T1000 (cell line): Measurements from ENCODE around the gene LRRC52.

Experiments used
- DNase-seq: peaks from one replicate; lab custom pipeline; 2025; ENCODE audit warnings: mixed read lengths; lab: John Stamatoyannopoulos, UW

LRRC52 gene, protein sequence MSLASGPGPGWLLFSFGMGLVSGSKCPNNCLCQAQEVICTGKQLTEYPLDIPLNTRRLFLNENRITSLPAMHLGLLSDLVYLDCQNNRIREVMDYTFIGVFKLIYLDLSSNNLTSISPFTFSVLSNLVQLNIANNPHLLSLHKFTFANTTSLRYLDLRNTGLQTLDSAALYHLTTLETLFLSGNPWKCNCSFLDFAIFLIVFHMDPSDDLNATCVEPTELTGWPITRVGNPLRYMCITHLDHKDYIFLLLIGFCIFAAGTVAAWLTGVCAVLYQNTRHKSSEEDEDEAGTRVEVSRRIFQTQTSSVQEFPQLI

DNA sequence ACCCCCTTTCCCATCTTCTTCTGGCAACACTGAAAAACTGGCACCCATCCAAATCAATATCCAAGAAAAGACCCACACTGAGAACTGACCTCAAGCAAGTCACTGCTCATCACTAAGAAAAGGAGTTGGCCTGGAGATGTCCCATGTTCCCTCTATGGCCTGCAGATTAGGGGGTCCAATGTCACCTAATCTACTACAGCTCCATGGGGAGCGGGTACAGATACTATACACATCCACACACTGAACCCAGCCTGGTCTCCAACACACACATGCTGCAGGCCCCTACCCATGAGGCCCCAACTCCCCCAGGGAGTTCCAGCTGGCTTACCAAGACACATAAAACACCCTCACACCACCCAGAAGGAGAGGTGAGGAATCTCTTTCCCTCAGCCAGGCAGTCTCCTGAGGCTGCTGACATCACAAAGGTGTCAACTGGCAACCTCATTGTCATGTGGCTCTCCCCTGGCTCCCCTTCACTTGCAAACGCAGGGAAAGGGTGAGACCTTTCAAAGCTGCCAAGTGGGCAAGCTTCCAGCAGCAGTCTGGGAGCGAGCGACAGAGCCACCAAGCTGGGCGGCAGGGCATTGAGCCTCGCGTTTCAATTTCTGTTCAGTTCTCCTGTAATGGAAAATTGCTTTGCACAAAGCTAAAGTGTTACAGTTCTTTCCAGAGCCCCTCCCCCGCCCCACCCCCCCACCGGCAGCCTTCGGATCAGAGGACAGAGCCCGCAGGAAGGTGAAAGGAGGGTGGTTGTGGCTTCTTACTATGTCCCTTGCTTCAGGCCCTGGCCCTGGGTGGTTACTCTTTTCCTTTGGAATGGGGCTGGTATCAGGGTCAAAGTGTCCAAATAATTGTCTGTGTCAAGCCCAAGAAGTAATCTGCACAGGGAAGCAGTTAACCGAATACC, at the start of gene LRRC52:
TSS of gene LRRC52 (plus strand) at position 469 of the 907 bp plus-strand sequence. CDS start at position 766, 297 bp downstream.
- DNase-seq = no peak

DNA sequence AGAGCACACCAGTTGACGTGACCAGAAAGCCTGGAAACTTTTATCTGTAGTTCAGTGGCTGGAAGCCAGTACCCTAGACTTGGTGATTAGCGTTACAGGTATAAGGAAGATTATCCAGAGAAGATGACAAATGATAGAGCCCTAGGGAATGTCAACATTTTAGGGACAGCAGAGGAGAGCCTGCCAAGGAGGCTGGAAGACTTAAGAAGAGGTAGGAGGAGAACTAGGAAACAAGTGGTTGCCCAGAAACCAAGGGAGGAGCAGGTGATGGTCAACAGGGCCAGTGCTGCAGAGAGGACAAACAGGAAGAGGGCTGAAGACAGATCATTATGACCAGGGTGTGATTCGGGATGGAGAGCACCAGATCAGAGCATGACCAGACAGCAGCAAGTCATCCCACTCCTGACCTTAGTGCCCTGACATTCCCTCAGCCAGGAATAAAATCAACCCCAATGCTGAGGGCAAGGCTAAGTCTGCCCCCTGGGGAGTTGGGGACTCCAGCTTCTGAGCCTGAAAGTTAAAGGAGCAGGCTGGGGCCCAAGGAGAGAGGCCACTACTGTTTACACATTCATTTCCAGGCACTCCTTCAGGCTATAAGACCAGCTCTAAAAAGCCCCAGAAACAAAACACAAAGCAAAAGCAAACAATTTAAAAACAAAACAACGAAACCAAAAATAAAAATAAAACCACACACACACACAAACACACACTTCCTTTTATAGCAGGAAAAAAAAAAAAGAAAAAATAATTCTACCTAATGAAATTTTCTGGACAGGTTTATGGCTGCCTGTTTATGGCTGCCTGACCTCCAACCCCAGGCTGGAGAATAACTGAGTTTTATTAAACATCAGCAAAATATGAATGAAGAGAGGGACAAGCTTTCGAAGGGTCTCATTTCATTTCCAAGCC, 48.6 kb upstream of the LRRC52 start:
- no peak for DNase-seq

DNA sequence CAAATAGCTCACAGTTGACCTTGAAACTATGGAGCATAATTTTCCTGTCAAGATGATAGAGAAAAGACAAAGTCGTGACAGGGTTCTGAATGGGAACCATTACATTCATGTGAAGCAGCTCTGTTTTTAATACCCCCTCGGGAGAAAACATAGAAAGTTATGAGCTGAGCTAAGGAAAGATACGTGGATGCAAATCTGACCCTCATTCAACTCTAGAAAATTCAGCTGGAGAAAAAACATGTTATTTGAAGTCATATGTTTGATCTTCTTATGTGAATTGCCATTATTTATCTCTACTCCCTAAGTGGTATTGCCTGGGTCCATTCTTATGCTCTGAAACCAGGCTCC, 48.0 kb upstream of the LRRC52 start:
- no peak for DNase-seq

DNA sequence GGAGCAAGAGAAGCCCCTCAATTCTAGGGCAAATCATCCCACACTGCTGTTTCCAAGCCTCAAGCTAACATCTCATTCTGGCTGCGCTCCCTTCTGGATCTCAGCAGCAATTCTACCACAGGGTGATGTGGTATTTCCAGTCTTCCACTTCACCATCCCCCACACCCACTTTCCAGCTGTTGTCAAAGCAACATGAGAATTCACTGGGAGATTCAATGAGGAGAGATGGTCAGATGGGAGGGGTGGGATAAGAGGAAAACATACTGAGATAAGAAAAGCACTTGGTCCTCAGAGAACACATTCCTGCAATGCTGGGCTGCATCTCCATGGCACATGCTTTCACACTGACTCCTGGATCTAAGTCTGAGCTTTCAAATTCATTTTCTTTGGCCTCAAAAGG, 47.3 kb upstream of the LRRC52 start:
- DNase-seq = no peak

DNA sequence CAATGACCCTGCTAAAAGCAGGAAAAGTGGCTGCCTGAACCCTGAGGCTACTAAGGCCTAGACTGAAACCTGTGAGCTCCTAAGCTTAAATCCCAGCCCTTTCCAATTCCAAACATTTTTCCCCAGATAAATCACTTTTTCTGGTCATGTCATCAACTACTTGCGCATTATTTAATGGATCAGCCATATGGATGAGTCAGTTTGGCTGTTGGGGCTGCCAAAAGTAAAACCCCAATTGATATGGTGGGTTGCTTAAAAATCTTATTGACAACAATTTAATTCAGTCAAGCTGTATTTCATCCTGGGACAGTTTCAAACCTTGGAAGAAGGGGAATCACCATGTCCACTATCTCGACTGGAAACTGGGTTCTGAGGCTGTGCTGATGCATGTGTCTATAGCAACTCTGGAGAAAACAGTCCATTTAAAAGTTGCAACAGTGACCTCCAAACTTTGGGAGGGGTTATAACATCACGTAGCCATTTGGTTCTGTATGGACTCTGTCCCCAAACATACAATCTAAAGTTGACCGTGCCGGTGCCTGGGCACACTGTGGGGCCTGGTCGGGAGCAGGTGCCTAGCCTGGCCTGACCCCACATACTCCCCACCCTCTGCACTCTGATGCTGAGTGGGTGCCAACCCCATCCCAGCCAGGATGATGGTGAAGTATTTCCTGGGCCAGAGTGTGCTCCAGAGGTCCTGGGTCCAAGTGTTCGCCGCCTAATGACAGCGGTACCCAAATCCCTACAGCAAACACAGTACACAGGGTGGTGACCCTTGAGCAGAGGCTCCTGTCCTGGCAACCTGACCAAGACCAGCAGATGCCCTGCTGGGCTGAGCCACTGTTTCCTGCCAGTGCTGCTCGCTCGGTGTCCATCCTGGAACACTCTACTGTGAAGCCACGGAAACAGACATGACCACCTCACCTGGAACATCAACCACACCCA, 46.5 kb upstream of the LRRC52 start:
- DNase-seq = no peak

DNA sequence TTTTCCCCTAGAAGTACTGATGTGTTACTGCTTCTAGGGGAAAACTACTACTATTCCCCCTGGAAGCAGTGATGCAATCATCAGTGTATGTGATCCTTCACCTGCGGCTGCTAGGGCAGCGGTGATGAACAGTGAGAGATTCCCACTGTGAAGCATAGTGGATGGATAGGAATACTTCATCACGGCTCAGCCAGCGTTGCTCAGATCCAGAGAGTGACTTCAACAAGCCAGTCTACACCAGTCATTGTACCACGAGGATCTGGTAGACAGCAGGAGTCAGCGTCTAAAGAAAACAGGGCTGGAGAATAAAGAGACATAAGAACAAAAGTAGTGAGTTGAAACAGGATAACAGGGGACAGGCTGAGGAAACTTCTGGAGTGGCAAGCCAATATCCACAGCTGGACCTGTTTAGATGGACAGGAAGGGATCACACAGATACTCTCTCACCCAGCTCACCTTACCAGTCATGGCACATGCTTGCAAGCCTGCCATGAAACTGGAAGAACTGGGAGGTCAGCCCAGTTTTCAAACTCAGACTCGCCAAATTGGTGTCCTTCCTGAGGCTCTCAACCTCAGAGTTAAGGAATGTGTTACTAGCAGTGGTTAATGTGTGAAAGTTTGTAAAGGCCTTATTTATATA, 42.4 kb upstream of the LRRC52 start:
- DNase-seq = no peak

DNA sequence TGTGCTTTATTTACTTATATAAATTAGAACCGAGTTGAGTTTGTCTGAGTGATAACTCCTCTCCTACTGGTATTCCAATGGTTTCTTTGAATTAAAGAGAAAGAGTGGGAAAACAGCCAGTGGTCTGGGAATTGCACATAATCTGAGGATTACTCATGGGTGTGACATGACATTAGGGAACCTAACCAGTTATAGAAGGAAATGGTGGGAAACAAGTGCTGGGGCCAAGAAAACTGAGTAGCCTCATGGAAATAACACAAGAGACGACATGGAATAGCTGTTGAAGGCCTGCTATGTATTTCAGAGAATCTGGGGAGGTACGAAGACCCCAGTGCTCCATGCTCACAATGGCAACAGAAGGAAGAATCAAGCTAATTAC, 41.8 kb upstream of the LRRC52 start:
- no peak for DNase-seq

DNA sequence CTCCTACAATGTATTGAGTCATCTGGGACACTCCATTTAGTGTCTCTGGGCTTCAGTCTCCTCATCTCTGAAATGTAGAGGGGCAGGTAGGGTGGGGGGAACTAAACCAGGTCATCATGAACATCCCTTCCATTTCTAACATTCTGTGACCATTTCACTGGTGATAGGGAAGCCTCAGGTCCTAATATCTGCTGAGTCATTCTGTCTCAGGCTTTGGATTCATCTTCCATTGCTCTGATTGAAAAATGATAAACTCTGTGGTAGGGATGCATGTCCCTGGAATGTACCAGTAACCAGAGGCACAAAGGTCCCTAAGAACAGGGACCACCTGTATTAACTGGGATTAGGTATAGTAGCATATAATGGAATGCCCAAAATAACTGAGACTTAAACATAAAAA, 36.2 kb upstream of the LRRC52 start:
- no peak for DNase-seq

DNA sequence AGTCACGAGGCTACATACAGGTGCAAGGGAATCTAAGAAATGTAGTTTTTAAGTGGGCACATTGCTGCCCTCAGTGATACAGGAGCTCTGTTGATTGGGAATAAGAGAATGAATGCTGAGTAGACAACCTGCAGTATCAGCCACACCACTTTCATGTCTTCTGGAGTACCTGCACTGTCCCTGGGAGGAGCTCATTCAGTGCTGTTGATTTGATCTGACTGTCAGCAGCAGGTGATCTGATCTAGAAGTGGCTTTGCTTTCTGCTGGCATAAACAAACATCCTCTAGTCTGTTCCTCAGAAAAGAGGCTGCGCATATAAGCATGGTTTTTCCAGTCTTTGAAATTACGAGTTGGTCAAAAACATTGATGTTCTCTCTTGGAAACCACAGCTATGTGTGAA, 35.5 kb upstream of the LRRC52 start:
- DNase-seq = no peak

DNA sequence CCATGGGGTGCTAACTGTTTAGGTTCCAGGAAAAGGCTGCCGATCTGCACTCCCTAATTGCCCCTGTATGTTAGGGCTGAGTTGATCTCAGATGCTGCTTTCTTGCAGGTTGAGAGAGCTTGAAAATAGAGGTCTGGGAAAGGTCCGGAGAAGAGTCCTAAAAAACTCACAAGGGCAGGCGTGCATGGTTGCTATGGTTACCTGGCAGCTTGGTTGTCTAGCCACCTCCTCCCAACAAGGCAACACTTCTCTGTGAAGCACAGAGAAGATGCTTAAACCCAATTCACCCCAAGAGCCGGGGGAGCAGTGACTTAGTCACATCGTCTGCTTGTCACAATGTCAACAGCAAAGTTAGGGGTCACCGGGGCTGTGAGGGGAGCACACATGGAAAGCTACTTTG, 31.0 kb upstream of the LRRC52 start:
- DNase-seq = no peak

DNA sequence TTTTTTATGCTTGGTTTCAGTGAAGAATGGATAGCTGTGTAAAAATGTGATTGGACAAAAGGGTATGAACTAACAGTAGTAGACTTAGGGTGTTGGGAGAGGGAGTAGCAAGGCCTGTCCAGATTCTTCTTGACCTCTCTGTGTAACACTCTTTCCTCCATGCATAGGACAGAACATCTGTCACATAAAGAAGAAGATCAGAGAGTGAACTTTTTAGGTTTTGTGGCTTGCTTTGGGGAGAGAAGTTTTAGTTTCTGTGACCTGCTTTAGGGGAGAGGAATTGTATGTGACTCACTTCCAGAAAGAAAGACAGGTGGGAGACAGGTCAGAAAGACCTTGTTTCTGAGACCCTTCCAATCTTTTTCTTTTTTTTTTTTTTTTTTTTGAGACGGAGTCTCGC, 27.3 kb upstream of the LRRC52 start:
- no peak for DNase-seq

DNA sequence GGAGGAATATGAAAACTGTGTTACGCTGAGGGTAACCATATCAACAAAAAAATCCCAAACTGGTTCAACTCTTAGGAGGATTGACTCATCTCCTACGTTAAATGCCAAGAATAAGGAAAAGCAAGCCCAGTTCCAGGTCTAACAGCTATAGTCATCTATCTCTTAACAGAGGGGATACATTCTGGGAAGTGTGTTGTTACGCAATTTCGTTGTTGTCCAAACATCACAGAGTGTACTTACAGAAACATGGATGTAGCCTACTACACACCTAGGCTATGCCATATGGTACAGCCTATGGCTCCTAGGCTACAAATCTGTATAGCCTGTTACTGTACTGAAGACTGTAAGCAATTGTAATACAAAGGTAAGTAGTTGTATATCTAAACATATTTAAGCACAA, 23.2 kb upstream of the LRRC52 start:
- DNase-seq = no peak

DNA sequence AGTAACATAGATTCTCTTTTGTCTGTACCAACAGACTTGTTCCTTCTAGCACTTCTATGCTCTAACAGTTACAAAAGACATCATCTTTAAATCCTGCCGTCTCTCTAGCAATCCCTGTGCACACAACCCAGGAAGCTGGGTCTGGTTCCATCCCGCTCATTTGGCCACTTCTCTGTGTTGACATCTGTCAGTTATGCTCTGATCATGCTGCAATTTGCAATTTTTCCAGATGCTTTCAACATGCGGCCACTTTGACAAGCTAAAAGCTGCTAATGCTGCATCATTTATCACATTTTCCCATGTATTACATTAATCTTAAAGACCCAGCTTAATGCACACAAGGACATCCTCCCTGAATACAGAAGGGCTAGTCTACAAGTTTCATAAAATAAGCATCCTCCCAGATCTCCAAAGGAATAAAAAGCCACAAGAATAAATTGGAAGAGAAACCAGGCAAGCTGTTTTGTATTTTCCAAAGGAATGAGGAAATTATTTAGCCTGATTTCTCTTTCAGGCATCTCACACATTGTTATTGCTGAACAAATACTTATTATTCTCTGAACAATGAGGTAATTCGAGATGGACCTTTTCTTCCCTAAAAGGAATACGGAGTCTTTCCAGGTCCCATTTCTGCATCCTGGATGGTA, 19.0 kb upstream of the LRRC52 start:
- DNase-seq = no peak

DNA sequence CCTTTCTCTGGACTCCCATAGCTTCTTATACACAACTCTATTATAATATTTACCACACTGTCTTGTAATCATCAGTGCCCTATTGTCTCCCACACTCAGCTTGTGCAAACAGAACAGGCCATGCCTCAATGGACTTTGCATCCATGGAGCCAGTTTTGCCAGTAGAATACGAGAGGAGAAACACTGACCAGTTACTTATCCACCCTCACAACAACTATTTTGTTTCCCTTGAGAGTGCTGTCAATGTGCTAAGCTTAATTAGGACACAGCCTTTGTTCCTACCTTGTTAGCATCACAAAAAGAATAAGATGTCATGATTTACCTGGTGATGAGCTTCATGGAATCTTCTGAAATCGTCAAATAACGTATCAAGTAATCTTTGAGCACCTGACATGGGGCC, 18.1 kb upstream of the LRRC52 start:
- DNase-seq = no peak

DNA sequence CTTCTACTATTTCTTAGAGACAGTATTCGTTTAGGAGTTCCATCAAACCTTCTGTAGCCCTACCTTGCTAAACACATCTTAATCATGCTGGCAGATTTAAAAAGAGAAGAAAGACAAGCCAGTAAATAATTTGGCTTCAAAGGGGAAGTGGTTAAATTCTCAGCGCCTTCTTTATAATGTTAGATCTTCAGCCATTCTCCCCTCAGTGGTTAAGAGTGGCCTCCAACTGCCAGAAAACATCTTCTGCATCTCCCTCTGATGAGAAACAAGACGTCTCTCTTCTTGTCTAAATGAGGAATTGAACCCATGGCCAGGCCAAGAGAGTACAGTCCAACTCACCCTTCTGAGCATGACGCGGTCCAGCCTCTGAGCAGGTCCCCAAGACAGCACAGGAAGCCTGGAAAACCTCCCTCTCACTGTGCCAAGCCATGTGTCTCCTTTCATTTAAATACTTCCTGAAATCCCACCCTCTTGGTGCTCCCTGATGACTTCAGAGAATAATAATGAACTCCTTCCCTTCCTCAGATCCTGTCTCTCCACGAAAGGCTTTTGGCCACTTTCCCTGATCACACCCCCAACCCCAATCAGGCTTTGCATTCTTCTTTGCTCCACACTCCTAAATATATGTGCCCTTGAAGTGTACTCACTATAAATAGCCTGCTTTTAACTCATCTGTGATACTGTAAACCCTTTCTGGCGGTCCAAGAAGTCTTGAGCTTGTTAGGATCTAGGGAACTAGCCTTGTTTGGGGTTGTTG, 16.4 kb upstream of the LRRC52 start:
- no peak for DNase-seq

DNA sequence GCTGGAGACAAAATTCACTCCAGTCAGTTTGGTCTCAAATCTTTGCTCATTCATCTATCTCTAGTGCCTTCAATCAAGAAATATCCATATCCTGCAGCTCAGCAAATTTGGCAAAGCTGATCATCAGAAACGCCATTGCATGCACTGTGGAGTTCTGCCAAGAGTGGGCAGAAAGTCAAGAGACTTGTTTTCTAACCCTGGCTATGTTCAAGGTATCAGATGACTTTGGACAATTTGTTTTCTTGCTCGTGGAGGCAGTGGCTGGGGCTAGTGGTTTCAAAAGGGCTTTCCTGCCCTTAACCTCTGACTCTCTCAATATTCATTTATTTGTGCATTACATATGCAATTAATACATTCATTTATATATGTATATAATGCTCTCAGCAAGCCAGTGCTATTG, 12.8 kb upstream of the LRRC52 start:
- no peak for DNase-seq

DNA sequence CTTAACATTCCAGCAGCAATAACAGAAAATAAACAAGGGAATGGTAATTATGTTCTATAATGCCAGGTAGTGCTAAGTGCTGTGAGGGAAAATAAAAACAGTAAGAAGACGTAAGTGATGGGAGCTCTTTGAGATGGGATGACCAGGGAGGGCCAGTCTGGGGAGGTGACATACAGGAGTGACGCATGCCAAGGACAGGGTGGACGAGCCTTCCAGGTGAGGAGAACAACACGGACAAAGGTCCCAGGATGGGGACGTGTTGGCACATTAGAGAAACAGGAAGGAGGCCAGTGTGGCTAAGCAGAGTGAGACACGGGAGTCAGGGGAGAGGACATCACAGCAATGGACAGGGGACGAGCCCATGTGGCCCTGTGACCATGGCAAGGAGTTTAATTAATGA, 11.7 kb upstream of the LRRC52 start:
- DNase-seq = no peak

DNA sequence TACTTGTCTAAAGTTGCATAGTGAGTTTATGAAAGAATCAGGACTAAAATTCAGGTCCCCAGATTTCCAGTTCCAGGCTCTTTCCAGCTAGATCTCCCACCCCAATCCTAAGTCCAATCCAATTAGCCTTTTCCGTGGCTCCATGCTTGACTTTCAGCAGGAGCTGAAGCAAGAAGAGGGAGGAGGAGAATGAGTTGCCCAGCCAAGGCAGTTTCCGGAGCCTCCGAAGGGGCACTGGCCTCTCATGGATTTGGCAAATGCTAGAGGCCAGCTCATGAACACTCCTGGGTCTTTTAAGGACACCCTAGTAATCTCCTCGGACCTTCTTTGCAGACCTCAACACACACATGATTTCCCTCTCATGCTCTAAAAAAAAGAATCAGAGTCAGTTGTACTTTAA, 10.5 kb upstream of the LRRC52 start:
- DNase-seq = no peak

DNA sequence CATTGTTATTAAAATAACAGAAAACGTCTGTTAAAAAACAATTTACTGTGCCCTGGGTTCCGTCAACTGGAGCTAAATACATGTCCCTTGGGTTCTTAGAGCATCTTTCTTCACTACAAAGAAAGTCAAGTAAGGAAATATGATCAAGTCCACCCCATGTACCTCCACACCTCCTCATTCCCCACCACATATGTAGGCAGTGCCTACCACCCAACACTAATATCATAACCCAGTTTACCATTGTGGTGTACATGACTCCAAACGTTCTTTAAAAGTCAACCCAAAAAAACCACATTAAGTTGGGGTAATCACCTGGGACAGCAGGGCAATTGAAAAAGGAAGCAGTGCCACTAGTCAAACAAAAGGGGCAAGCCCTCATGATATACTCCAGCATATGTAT, 7.8 kb upstream of the LRRC52 start:
- no peak for DNase-seq
